ENCODE measurements around the gene RBM38.

DNA sequence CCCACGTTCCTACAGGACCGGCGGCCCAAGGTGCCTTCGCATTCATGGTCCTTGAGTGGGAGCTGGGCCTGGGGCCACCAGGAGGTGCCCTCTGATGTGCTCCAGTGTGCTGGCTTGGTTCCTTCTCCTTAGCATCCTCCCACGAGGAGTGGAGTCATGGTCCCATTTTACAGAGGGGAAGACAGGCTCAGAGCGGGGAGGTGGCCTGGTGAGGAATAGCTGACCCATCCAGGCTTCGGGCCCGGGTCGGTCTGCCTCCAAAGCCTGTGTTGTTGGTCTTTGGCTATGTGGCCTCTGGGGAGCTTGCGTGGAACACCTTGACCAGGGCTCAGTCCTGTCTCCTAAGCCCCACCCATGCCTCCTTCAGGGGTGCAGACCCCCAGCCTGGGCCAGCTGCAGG is 22.8 kb downstream of the RBM38 start:
- TF ChIP-seq POLR2A (IDR thresholded peaks at IDR 0.05): no peak
- TF ChIP-seq, protein P1, sequence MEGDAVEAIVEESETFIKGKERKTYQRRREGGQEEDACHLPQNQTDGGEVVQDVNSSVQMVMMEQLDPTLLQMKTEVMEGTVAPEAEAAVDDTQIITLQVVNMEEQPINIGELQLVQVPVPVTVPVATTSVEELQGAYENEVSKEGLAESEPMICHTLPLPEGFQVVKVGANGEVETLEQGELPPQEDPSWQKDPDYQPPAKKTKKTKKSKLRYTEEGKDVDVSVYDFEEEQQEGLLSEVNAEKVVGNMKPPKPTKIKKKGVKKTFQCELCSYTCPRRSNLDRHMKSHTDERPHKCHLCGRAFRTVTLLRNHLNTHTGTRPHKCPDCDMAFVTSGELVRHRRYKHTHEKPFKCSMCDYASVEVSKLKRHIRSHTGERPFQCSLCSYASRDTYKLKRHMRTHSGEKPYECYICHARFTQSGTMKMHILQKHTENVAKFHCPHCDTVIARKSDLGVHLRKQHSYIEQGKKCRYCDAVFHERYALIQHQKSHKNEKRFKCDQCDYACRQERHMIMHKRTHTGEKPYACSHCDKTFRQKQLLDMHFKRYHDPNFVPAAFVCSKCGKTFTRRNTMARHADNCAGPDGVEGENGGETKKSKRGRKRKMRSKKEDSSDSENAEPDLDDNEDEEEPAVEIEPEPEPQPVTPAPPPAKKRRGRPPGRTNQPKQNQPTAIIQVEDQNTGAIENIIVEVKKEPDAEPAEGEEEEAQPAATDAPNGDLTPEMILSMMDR (IDR thresholded peaks at IDR 0.05): no peak

Measured in lower leg skin (tissue), 3 donors.